HT1080 (cell line): ENCODE data around the gene G6PC3. TPM values are rescaled to one million over a fixed set of nuclear protein-coding genes. Genes with fewer than 3 reads are reported as not detected.

Experiments
- DNase-seq: peaks from one replicate; pipeline ENCODE4 v3.0.0-alpha.2; 2015; ENCODE audit warnings: low read depth
- small RNA-seq: library from RNA; depleted of rRNA; stranded (forward); fragments of <200 nt; gene quantifications from one replicate; pipeline ENCODE3, GENCODE V24; 2014
- total RNA-seq: library from RNA; depleted of rRNA; stranded (reverse); fragments of >200 nt; shearing (Covaris generic); gene quantifications from 2 replicates; pipeline ENCODE4 v1.2.3, GENCODE V29; 2014; rRNA removed

The G6PC3 gene
- total RNA-seq, 1 experiment from 2014 or later: 101 TPM

DNA sequence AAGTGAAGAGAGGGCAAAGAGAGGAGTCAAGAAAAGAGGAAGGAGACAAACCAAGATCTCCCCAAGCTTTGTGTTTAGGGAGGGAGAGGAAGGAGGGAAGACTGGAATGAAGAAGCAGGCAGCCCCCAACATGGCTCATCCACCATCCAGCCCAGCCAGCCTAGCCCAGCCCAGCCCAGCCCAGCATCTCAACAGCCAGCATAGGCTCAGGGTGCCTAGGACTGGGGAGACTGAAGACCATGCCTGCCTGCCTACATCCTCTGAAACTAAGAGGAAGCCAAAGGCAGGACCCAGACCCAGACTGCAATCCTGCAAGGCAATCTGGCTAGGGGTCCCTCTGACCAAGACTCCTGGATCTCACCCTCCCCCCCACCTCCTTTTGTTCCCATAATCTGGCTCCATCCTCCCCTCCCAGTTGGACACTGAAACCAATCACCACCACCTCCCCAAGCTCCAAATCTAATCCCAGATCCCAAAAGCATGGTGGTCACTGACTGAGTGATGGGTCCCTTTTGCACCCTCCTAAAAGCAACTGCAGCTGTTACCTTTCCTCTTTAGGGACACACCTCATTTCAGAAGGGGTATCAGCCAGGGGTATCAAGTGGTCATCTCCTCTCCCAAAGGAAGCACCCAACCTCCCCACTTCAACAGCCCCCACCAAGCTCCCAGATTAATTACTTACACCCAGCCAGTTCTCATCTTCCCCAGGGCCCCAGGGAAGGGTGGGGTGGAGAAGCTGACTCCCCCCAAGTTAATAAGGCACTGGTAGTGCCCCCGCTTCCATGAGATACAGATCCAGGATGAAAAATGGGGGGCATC lies 51.7 kb downstream of the G6PC3 start:
- no peak for DNase-seq

DNA sequence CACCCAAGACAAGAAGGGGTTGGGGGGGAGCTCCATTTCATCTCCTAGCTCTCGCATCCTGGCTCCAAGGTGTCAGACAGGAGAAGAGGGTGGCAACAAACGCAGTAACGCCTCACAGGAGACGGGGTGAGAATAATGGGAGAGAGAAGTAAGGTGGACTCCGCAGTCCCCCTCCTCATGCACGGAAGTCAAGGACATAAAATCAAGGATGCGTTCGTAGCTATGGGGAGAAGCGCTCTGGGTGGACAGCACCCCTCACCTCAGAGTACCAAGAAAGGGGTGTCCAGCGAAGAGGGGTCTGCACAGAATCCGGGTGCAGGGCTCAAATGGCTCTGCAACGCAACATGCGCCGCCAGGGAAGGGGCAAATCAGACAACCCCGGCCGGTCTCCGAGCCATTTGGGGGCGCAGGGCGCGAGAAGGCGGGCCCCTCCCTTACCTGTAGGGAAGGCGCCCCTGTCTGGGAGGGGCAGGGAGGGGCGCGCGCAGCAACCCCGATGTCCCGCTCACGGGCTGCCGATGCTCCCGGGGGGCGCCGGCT lies 52.4 kb downstream of the G6PC3 start:
- no peak for DNase-seq

DNA sequence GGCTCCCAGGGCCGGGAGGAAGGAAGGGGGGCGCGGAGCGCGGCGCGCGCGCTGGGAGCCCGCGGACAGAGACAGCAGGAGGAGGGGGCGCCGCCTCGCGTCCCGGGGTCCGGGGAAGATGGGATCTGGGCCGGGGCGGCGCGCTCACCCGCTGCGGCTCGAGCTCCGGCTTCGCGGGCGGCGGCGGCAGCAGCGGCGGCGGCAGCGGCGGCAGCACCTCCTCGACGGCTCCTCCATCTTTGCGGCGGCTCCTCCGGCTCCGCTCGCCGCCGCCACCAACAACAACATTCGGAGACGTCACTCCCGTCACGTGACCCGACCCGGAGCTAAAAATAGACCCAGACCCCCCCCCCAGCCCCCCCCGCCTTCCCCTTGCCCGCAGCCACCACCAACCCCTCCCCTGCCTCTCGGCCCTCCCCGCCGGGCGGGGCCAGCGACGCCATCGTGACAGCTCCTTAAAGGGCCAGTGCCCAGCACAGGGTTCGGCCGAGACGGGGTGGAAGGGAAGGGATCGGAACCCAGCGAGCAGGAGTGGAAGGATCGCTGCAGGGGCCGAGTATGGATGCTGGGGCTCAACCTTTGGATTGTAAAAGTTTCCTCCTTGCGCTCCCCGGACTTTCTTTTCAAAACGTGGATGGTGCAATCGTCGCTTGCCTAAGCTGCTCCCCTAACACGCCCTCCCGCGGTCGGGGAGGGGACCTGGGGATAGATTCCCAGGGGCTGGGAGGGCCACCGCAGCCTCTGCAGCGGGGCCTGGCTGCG lies 53.0 kb downstream of the G6PC3 start, which contains the start of gene HDAC5:
Gene HDAC5 (minus strand): TSS at position 286 of the 762 bp plus-strand sequence. CDS start 6,126 bp downstream, outside the sequence.
- peak; percentile 88 for DNase-seq

DNA sequence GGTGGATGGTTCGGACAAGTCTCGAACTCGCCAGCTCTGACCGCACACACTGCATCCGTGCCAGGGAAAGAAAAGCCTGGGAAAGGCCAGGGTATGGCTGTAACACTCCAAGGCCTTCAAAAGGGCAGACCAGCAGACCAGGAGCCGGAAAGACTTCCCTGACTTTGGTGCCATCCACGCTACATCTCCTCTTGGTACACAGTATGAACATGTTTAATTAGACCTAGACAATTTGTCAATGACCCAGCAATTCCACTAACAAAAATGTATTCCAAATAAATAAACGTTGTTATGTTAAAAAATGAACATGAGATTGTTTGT lies 53.5 kb downstream of the G6PC3 start:
- no peak for DNase-seq

Small RNA genes within 50 kb of the gene (small RNA-seq; reads per million reads assigned to genes)
- gene RF00012: 0.98 reads per million, percentile 73 among the genes with 10 or more reads in this experiment

Other genes starting within 250 kb of the G6PC3 start
- gene MPP3, start 237.6 kb upstream of the G6PC3 start, total RNA-seq: 10.6 and 12.5 TPM in 2 replicates
- not detected in 2 replicates for gene CD300LG, start 223.6 kb upstream of the G6PC3 start, total RNA-seq
- 0.27 and 0.37 TPM in 2 replicates for gene MPP2, start 163.2 kb upstream of the G6PC3 start, total RNA-seq
- not detected in 2 replicates for gene PPY, start 128.3 kb upstream of the G6PC3 start, total RNA-seq
- gene PYY, start 116.8 kb upstream of the G6PC3 start, total RNA-seq: not detected in 2 replicates
- gene NAGS, start 66.1 kb upstream of the G6PC3 start, total RNA-seq: 2.6 and 3.3 TPM in 2 replicates
- 48.2 and 56.1 TPM in 2 replicates for gene TMEM101, start 55.8 kb upstream of the G6PC3 start, total RNA-seq
- gene LSM12, start 4.1 kb upstream of the G6PC3 start, total RNA-seq: 68.6 and 92.3 TPM in 2 replicates
- 27.8 and 30.0 TPM in 2 replicates for gene HDAC5, start 52.9 kb downstream of the G6PC3 start, total RNA-seq
- gene HROB, start 71.2 kb downstream of the G6PC3 start, total RNA-seq: 11.1 and 12.3 TPM in 2 replicates
- not detected in 2 replicates for gene ASB16, start 100.0 kb downstream of the G6PC3 start, total RNA-seq
- gene TMUB2, start 116.2 kb downstream of the G6PC3 start, total RNA-seq: 28.6 and 35.1 TPM in 2 replicates
- gene ATXN7L3, start 129.1 kb downstream of the G6PC3 start, total RNA-seq: 46.7 and 48.5 TPM in 2 replicates
- 70.0 and 82.3 TPM in 2 replicates for gene UBTF, start 148.9 kb downstream of the G6PC3 start, total RNA-seq
- gene SLC4A1, start 197.4 kb downstream of the G6PC3 start, total RNA-seq: not detected in 2 replicates
- 0.31 and 1.9 TPM in 2 replicates for gene RUNDC3A, start 237.9 kb downstream of the G6PC3 start, total RNA-seq